Measurements from ENCODE around the gene OR2AG1. TPM values are rescaled to one million over a fixed set of nuclear protein-coding genes. Genes with fewer than 3 reads are reported as not detected.

OR2AG1 gene, protein sequence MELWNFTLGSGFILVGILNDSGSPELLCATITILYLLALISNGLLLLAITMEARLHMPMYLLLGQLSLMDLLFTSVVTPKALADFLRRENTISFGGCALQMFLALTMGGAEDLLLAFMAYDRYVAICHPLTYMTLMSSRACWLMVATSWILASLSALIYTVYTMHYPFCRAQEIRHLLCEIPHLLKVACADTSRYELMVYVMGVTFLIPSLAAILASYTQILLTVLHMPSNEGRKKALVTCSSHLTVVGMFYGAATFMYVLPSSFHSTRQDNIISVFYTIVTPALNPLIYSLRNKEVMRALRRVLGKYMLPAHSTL
- polyA plus RNA-seq (2013, experiment 1 of 2; ENCODE audit: insufficient read length): not detected
- polyA plus RNA-seq (2013, experiment 2 of 2; ENCODE audit: insufficient read length): not detected

DNA sequence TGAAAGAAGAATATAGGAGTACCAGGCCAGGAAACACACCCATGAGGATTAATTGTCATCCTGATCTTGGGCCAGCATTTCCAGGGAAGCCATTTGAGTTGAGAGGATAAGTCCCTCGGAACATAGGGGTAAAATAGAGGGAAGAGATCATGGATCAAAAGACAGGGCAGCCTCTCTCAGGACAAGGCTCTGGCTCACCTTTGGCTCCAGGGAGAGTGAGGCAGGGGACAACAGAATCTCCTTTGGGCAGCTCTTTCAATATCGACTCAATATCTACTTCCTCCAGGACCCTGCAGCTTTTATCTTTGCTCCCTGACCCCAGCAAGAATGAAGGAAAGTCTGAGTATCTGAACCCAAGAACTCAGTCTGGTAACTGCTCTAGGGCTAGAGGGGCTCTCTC lies at the start of gene OR2AG1:
Gene OR2AG1 (plus strand): TSS at position 301 of the 400 bp plus-strand sequence. CDS start 2,018 bp downstream, outside the sequence.
- no peak for DNase-seq

DNA sequence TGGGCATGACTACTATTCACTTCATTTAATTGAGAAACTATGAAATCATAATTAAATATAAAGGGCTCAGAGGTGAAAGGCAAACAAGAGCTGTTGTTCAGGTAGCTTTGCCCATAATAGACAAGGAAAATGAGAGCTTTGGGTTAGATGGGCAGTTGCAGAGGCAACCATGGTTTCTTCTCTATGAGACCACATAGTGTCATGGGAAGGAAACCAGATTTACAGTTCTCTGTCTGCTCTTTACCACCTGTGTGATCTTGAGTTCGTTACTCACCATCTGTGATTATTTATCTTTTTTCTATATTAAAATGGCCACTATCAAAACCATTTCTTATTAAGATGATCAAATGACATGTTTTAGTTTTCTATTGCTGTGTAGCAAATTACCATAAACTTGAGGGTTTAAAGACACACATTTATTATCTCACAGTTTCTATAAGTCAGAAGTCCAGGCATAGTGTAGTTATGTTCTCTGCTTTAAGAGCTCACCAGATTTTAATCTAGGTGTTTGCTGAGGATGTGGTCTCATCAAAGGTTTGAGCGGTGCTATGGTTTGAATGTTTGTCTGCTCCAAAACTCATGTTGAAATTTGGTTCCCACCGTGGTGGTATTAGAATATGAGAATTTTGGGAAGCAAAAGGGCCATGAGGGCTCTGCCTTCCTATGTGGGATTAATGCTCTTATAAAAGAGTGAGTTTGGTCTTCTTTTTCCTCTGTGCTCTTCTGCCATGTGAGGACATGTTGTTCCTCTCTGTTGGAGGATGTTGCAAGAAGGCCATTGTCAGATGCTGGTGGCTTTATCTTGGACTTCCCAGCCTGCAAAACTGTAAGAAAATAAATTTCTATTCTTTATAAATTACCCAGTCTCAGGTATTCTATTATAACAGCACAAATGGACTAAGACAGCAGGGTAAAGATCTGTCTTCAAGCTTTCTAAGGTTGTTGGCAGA lies 49.2 kb upstream of the OR2AG1 start:
- no peak for DNase-seq

DNA sequence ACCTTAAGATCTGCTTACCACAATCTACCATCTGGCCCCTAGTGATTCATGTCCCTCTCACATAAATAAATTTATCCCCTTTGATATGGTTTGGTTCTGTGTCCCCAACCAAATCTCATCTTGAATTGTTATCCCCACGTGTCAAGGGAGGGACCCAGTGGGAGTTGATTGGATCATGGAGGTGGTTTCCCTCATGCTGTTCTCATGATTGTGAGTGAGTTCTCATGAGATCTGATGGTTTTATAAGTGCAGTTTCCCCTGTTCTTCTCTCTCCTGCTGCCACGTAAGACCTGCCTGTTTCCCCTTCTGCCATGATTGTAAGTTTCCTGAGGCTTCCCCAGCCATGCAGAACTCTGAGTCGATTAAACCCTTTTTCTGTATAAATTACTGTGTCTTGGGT lies 48.2 kb upstream of the OR2AG1 start:
- no peak for DNase-seq

DNA sequence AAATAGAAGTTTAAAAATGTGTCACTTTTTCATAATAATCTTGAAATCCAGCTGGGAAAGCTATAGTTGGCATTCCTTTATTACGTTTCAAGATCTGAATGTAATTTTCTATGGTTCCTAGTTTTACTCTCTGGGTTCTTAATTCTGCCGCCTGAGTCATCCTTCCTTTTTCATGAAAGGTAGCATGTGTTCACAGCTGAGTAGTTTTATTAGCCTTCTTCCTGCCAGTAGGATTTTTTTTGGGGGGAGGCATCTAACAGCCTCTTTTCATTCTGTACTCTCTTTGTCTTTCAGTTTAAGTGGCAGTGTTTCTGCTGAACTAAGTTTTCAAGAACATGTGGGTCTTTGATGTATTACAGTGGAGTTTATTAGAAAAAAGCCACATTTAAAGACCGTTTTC lies 47.5 kb upstream of the OR2AG1 start:
- peak; percentile 10 for DNase-seq

DNA sequence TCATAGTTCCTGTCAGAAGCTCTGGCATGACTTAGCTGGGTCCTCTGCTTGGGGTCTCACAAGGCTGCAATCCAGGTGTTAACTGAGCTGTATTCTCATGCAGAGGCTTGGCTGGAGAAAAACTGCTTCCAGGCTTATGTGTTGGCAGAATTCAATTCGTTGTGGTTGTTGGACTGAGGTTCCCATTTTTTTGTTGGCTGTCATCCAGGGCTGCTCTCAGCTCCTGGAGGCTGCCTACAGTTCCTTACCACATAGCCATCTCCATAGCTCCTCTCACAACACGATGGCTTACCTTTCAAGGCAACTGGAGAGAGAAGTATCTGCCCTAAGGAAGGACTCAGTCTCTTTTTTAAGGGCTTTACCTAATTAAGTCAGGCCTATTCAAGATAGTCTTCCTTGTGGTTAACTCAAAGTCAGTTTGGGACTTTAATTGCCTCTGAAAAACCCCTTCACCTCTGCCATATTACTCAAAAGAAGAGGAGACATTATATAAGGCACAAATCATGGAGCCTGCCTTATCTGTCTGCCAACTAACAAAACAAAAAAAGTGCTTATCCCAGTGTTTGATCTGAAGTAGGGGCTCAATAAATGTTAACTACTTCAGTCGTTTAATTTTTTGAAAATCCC lies 46.2 kb upstream of the OR2AG1 start:
- no peak for DNase-seq

DNA sequence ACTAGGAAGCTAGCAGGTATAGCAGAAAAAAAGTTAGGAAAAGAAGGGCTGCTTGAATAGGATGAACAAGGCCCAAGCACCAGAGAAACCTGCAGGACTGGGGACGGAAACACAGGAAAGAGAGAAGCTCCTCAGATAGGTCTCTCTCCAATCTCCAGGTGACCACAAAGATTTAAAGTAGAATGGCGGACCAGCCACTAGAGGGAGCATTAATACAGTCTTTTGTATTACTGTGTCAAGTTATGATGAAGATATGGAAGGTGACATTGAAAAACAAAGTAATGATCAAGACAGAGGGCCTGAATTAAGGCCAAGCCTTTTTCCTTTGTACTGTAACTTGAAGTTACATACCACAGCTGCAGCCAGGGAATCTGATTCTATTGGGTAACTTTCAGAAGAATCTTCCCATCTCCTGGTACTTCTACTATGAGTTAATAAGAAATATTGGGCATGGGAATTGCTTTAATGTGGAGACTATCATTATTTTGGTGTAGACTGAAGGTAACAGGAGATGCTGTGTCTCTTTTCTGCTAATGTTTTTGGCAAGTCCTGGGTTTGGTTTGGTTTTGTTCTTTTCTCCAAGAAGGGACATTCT lies 44.9 kb upstream of the OR2AG1 start:
- peak; percentile 36 for DNase-seq

DNA sequence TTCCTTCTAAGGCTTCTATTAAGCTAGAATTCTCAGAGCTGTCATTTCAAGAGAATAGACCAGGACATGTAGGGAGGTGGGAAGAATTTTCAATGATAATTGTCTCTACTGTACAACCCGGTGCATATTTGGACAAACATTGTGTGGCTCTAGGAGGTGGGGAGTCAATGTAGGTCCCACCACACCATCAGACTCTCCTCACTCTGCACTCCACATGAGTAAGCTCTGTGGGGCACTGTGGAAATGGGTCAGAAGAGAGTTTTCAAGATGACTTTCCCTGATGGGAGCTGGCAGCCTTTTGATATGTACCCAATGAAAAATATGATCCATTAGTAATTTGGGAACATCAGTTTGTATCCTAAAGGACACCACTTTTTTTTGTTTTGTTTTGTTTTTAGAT lies 44.2 kb upstream of the OR2AG1 start:
- DNase-seq: no peak

DNA sequence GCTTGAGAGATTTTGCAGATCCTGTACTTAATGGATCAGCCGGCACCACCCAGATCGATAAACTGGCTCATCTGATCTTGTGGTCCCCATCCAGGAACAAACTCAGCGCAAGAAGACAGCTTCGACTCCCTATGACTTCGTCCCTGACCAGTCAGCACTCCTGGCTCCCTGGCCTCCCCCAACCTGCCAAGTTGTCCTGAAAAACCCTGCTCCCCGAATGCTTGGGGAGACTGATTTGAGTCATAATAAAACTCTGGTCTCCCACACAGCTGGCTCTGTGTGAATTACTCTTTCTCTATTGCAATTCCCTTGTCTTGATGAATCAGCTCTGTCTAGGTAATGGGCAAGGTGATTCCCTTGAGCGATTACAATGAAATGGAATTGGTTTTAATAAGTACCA lies 40.6 kb upstream of the OR2AG1 start:
- no peak for DNase-seq

DNA sequence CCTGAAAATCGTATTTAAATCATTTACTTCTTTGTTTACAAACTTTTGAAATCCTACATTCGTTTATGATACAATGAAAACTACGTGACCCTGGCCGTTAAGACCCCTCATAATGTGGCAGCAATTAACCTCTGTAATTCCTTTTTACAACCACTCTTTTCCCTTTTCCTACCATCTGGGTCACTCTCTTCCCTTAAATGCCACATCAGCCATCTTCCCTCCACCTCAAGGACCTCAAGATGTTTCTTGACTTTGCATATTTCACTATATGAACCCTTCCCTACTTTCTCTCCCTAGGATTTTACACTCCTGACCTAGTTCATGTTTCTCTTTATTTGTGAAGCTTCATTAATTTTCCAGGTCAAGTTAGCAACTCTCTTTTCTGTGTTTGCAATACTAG lies 37.8 kb upstream of the OR2AG1 start:
- no peak for DNase-seq

DNA sequence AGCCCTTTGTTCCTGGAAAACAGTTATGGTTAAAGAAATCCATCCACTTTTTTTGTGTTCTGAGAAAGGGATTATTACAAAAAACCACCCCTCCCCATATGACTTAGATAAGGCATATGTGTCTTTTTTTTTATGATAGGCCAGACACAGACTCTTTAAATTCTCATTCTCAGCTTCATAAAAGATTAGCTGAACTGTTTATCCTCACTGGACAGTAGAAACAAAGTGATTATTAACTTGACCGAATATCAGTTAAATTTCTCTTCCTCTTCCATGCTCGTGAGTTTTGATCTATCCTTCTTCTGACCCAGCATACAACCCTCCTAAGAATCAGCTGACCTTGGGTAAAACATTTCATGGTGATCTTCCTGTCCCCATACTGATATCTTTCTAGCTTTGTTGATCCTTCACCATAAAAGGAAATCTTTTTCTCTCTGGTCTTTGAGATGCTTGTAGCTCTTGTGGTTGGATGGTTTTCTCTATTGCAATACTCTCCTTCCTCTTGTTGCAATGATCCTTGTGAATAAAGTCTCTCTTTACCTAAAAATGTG lies 37.3 kb upstream of the OR2AG1 start:
- DNase-seq: no peak

DNA sequence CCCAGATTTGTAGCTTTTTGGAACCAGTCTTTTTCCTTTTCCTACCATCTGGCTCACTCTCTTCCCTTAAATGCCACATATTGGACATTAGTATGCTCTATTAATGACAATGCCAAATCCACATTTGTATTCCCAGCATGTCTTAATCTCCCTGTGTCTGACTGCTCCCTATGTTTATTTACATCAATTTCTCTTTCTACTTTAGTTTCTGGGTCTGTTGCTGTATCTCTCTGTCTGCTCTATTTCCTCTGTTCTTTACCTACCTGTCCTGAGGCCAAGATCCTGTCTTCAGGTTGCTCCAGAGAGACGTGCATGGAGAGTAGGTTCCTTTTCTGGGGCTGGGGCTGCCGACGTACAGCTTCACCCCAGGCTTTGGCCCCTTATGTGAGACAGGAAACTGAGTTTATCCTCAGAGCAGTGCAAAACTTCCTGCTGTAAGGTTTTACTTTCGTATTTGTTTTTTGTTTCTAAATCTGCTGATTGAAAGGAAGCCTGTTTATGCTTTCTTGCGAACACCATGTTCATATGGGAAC lies 36.7 kb upstream of the OR2AG1 start:
- no peak for DNase-seq

DNA sequence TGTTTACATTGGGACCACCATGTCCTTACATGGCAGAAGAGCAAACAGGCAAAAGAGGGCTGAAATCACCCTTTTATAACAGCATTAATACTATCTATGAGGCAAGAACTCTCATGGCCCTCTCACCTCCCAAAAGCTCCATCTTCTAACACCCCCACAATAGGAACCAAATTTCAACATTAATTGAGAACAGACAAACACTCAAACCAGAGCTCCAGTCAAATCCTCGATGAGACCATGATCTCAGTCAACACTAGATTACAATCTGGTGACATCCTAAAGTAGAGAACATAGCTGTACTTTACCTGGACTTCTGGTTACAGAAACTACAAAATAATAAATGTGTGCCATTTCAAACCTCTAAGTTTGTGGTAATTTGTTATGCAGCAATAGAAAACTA lies 36.2 kb upstream of the OR2AG1 start:
- no peak for DNase-seq

DNA sequence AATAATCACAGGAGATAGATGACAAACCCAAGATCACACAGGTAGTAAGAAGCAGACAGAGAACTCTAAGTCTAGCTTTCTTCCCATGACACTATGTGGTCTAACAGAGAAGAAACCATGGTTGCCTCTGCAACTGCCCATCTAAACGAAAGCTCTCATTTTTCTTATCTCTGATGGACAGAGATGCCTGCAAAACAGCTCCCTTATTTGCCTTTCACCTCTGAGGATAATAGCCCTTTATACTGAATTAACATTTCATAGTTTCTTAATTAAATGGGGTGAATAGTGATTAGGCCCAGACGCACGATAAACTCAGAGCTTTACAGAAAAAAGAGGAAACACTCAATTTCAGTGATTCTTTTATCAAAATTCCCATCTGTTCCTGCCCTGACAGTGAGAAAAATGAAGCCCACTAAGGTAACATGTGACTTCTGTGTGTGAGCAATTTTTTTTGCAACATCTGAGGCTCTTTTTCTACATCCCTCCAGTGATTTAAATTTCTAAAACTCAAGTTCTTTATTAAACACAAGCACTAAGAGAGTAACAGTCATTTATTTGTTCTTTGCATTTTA lies 35.6 kb upstream of the OR2AG1 start:
- no peak for DNase-seq

DNA sequence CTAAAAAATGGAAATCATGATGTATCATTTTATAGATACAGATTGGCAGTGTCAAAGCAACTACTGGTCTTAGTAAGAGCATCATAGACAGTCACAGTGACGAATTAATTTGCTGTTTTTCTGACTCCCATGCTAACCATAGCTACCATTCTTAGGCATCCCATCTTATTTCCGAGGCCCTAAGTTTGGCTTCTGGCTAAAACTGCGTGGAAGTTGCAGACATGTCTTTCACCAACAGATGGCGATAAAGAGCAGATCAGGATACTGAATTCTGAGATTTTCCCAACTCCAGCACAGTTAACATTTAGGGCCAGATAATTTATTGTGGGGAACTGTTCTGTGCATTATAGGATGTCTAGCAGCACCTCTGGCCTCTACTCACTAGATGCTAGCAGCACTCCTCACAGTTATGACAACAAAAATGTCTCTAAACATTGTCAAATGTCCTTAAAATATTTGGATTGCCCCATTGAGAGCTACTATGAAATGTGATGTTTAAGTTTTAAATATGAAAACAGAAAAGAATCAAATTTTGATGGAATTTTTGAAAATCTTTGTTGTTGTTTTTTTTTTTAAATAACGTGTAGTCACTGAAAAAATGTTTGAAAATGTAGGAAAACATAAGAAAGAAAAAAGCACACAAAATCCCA lies 27.4 kb upstream of the OR2AG1 start:
- DNase-seq: peak; percentile 25

DNA sequence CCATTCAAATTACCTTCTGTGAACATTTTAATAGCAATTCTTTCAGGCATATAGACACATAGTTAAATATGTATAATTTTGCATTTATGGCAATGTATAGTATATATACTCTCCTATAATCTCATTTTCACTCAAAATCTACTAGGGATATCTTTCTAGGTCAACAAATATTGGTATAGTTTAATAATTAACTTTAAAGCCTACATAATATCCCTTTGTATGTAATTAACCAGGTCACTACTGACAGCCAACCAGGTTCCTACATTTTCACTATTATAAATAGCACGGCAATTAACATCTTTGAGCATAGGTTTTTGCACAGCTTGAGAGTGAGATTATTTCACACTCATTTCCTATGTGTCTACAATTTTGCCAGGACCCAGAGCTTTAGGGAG lies 26.9 kb upstream of the OR2AG1 start:
- no peak for DNase-seq

DNA sequence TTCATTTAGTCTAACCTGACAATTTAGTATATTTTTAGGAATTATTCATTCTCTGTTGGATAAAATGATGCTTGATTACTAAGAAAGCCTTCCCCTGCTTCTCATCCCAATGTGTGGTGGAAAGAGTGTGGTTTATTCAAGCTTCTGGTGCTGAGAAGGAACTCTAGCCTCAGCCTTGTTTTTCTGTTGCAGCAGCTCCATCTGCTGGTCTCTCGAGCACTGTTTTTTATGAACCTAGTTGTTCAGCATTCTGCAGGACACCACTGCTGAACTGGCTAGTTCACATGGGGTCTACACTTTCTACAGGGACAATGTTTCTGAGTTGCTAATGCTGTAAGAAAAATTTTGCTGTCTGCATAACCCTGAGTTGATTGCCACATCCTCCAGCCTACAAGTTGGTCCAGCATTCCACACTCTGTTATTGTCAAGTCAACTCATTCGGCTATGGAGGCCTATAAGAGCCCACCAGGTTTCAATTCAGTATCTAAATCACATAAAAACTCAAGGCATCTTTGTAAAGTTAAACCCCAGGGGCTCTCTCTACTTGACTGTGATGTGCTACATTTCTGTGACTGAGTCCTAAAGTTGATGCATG lies 25.4 kb upstream of the OR2AG1 start:
- peak; percentile 41 for DNase-seq

DNA sequence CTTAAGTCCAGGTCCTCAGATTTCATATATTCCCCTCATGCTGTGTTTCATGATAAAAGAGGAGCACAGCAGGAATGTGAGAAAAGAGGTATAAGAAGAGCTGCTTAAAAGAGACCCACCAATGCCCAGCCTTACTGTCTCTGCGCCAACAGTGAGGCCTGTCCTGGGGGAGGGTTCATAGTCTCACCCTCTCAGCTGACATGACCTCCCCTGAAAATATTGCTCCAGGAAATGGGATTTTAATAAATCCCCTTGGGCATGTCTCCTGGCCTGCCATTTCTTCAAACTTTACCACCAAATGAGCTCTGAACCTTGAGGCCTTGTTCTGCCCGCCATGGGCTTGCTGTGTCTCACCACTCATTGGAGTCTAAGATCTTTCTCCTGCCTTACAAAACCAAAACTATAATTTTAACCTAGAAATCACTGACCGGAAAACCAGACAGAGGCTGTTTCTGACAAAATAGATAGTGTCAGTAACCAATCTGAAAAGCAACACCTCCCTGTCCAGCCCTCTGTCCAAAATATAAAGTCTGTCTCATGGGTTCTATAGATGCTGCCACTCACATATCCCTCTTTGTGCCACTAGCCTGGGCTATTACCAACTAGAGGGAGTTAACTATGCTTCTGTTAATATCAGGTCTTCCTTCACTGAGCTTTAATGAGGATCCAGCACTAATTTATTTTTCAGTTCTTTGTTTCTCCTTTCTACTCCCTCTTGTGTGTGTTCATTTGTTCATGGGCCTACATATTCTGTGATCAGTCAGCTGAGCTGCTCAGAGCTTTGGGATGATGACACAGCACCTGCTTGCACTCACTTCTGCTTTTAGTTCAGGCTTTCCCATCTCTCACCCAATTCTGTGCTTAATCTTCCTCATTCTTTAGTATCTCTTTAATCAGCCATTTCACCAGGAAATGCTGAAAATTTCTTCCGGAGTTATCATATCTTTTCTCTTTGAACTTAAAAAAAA lies 10.6 kb upstream of the OR2AG1 start, which contains the start of gene OR2AG2:
Gene OR2AG2 (minus strand): TSS at position 51 of the 968 bp plus-strand sequence. CDS start 3,019 bp downstream, outside the sequence.
- DNase-seq: no peak

DNA sequence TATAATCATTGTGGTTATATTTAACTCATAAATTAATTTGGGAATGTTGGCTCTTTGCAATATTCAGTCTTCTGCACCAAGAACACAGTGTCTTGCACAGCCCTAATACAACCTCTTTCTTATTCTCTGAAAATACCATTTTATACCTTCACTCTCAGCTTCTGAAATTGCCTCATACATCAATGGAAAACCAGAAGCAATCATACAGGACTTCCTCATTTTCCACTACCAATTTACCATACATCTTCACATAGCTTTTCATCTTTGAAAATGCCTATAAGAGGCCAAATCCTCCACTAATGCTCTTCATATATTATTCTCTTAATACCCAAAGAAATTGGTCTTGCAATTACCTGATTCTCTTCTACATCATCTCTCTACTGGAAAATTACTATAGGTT lies 4.3 kb upstream of the OR2AG1 start:
- no peak for DNase-seq

DNA sequence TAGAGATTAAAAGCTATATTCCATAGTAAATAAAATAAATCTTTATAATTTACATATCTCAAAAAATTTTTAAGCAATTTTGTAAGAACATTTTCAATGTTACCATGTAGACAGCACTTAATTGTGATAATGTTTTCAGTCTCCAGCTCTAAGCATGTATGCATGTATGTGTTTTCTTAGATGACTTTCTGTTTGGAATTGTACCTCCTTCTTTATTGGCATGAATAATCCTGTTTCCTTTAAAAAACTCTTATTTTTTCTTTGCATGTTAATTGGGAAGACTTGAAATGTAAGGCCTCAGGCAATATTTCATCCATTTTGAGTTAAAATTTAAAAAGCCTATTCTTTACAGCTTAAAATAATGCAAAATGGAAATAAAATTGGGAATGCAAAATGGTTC lies 2.0 kb upstream of the OR2AG1 start:
- DNase-seq: no peak
